ENCODE results near the gene TBXAS1. TPM values are rescaled to one million over a fixed set of nuclear protein-coding genes. Genes with fewer than 3 reads are reported as not detected.

Gene TBXAS1
- total and polyA plus RNA-seq, 2 experiments from 2014 or later, result 1.3 TPM; not detected in 1

DNA sequence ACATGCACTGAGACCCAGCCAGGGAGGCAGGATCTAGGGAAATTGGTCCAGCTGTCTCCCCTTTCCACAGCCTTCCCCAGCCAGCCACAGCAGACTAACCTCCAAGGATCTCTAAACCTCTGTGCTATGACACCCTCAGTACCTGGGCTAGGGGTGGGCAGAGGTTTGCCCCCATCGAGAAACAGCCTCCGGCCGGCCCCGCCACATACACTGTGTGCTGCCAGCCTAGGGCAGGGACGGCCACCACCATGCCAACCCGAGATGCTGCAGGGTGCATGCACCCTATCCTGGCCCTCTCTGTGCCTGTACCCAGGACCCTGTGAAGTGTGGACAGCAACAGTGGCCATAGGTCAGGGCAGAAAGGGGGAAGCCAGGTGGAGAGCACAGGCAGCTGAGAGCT is 175.6 kb downstream of the TBXAS1 start (continued):
- TF ChIP-seq, protein P1, sequence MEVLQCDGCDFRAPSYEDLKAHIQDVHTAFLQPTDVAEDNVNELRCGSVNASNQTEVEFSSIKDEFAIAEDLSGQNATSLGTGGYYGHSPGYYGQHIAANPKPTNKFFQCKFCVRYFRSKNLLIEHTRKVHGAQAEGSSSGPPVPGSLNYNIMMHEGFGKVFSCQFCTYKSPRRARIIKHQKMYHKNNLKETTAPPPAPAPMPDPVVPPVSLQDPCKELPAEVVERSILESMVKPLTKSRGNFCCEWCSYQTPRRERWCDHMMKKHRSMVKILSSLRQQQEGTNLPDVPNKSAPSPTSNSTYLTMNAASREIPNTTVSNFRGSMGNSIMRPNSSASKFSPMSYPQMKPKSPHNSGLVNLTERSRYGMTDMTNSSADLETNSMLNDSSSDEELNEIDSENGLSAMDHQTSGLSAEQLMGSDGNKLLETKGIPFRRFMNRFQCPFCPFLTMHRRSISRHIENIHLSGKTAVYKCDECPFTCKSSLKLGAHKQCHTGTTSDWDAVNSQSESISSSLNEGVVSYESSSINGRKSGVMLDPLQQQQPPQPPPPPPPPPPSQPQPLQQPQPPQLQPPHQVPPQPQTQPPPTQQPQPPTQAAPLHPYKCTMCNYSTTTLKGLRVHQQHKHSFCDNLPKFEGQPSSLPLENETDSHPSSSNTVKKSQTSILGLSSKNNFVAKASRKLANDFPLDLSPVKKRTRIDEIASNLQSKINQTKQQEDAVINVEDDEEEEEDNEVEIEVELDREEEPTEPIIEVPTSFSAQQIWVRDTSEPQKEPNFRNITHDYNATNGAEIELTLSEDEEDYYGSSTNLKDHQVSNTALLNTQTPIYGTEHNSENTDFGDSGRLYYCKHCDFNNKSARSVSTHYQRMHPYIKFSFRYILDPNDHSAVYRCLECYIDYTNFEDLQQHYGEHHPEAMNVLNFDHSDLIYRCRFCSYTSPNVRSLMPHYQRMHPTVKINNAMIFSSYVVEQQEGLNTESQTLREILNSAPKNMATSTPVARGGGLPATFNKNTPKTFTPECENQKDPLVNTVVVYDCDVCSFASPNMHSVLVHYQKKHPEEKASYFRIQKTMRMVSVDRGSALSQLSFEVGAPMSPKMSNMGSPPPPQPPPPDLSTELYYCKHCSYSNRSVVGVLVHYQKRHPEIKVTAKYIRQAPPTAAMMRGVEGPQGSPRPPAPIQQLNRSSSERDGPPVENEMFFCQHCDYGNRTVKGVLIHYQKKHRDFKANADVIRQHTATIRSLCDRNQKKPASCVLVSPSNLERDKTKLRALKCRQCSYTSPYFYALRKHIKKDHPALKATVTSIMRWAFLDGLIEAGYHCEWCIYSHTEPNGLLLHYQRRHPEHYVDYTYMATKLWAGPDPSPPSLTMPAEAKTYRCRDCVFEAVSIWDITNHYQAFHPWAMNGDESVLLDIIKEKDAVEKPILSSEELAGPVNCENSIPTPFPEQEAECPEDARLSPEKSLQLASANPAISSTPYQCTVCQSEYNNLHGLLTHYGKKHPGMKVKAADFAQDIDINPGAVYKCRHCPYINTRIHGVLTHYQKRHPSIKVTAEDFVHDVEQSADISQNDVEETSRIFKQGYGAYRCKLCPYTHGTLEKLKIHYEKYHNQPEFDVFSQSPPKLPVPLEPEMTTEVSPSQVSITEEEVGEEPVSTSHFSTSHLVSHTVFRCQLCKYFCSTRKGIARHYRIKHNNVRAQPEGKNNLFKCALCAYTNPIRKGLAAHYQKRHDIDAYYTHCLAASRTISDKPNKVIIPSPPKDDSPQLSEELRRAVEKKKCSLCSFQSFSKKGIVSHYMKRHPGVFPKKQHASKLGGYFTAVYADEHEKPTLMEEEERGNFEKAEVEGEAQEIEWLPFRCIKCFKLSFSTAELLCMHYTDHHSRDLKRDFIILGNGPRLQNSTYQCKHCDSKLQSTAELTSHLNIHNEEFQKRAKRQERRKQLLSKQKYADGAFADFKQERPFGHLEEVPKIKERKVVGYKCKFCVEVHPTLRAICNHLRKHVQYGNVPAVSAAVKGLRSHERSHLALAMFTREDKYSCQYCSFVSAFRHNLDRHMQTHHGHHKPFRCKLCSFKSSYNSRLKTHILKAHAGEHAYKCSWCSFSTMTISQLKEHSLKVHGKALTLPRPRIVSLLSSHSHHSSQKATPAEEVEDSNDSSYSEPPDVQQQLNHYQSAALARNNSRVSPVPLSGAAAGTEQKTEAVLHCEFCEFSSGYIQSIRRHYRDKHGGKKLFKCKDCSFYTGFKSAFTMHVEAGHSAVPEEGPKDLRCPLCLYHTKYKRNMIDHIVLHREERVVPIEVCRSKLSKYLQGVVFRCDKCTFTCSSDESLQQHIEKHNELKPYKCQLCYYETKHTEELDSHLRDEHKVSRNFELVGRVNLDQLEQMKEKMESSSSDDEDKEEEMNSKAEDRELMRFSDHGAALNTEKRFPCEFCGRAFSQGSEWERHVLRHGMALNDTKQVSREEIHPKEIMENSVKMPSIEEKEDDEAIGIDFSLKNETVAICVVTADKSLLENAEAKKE (CRISPR knock-in tag; IDR thresholded peaks at IDR 0.05), result no peak
- TF ChIP-seq ZNF331 (CRISPR knock-in tag; IDR thresholded peaks at IDR 0.05; ENCODE audit: low read depth), result no peak
- TF ChIP-seq, protein P2, sequence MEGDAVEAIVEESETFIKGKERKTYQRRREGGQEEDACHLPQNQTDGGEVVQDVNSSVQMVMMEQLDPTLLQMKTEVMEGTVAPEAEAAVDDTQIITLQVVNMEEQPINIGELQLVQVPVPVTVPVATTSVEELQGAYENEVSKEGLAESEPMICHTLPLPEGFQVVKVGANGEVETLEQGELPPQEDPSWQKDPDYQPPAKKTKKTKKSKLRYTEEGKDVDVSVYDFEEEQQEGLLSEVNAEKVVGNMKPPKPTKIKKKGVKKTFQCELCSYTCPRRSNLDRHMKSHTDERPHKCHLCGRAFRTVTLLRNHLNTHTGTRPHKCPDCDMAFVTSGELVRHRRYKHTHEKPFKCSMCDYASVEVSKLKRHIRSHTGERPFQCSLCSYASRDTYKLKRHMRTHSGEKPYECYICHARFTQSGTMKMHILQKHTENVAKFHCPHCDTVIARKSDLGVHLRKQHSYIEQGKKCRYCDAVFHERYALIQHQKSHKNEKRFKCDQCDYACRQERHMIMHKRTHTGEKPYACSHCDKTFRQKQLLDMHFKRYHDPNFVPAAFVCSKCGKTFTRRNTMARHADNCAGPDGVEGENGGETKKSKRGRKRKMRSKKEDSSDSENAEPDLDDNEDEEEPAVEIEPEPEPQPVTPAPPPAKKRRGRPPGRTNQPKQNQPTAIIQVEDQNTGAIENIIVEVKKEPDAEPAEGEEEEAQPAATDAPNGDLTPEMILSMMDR (conservative IDR thresholded peaks at IDR 0.05; ENCODE audit: low read depth in 2 of 2), result no peak
- TF ChIP-seq, protein P3, sequence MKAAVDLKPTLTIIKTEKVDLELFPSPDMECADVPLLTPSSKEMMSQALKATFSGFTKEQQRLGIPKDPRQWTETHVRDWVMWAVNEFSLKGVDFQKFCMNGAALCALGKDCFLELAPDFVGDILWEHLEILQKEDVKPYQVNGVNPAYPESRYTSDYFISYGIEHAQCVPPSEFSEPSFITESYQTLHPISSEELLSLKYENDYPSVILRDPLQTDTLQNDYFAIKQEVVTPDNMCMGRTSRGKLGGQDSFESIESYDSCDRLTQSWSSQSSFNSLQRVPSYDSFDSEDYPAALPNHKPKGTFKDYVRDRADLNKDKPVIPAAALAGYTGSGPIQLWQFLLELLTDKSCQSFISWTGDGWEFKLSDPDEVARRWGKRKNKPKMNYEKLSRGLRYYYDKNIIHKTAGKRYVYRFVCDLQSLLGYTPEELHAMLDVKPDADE (IDR thresholded peaks at IDR 0.05), result no peak
- TF ChIP-seq, protein P4, sequence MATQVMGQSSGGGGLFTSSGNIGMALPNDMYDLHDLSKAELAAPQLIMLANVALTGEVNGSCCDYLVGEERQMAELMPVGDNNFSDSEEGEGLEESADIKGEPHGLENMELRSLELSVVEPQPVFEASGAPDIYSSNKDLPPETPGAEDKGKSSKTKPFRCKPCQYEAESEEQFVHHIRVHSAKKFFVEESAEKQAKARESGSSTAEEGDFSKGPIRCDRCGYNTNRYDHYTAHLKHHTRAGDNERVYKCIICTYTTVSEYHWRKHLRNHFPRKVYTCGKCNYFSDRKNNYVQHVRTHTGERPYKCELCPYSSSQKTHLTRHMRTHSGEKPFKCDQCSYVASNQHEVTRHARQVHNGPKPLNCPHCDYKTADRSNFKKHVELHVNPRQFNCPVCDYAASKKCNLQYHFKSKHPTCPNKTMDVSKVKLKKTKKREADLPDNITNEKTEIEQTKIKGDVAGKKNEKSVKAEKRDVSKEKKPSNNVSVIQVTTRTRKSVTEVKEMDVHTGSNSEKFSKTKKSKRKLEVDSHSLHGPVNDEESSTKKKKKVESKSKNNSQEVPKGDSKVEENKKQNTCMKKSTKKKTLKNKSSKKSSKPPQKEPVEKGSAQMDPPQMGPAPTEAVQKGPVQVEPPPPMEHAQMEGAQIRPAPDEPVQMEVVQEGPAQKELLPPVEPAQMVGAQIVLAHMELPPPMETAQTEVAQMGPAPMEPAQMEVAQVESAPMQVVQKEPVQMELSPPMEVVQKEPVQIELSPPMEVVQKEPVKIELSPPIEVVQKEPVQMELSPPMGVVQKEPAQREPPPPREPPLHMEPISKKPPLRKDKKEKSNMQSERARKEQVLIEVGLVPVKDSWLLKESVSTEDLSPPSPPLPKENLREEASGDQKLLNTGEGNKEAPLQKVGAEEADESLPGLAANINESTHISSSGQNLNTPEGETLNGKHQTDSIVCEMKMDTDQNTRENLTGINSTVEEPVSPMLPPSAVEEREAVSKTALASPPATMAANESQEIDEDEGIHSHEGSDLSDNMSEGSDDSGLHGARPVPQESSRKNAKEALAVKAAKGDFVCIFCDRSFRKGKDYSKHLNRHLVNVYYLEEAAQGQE (IDR thresholded peaks at IDR 0.05; ENCODE audit: unreplicated experiment), result no peak
